ENCODE data around the gene TBX18.

TBX18 gene

GRCh38 chr6:84748376-84748775 is 16.0 kb downstream of the TBX18 start:
- no peak for DNase-seq (ENCODE audit: low read depth in 2 of 2)

- DNase-seq (ENCODE audit: low read depth in 2 of 2): no peak
These were observed 20.8 kb downstream of the TBX18 start for GRCh38 chr6:84743616-84744015.

- DNase-seq (ENCODE audit: low read depth in 2 of 2): no peak
These were observed 24.0 kb downstream of the TBX18 start for GRCh38 chr6:84740385-84740784.

GRCh38 chr6:84739866-84740208 is 24.6 kb downstream of the TBX18 start:
- DNase-seq (ENCODE audit: low read depth in 2 of 2): no peak

DNA sequence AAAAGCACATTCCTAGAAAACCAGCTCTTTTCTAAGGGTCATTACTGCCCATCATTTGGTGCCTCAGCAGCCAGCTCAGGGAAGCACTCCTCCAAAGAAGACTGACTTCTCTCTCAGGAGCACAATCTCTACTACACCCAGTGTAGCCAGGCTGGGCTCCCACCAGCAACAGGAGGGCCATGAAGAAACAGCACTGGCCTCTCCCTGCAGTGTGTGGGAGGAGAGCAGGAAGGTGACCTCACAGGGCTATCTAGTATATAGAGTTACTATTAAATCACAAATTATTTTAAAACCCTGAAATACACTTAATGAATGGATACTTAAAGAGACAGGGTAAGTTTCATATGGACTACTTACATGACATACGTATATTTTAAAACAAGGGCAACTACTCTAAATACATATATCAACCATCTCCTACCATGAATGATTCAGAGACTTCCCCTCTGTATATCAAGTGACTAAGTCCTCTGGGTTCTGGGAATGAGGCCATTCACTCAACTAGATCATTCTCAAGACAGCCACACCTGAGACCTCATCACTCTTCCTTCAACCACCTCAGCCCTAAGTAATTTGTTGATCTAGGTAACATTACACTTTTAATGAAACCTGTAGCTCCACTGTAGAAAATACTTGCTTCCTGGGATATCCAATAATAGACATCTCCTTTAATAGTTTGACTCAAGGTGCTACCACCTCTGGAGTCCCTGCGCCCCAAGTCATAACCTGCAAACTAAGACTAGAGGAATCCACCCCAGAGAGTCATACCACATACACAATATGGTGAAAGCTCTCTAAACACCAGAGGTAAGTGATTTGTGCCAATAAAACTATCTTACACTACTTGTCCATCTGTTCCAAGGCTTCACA is 25.2 kb downstream of the TBX18 start:
- no peak for DNase-seq (ENCODE audit: low read depth in 2 of 2)

DNA sequence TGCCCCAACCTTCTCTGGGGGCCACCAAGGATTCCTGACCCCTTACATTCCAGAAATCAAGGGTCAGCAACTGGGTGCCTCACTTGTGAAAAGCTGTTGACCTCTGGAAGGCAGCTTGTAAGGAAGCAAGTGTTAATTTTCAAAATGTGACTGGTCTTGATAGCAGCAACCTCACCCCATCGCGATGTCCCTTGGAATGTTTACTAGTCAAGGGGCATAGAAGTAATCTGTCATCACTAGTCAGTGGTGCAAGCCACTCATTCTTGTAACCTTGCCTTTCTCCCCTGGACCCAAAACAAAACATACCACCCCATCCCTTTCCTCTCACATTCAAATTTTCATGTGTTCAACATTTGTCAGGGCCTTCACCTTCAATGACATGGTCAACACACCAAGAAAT is 30.5 kb downstream of the TBX18 start:
- no peak for DNase-seq (ENCODE audit: low read depth in 2 of 2)

GRCh38 chr6:84731901-84732300 is 32.5 kb downstream of the TBX18 start:
- DNase-seq (ENCODE audit: low read depth in 2 of 2): no peak

GRCh38 chr6:84731401-84731800 is 33.0 kb downstream of the TBX18 start:
- DNase-seq (ENCODE audit: low read depth in 2 of 2): no peak

GRCh38 chr6:84728602-84729001 is 35.8 kb downstream of the TBX18 start:
- no peak for DNase-seq (ENCODE audit: low read depth in 2 of 2)

- DNase-seq (ENCODE audit: low read depth in 2 of 2): no peak
These were observed 45.2 kb downstream of the TBX18 start for GRCh38 chr6:84719152-84719551.

- no peak for DNase-seq (ENCODE audit: low read depth in 2 of 2)
These were observed 46.1 kb downstream of the TBX18 start for GRCh38 chr6:84718038-84718955.

- no peak for DNase-seq (ENCODE audit: low read depth in 2 of 2)
These were observed 55.3 kb downstream of the TBX18 start for GRCh38 chr6:84709121-84709520.

- no peak for DNase-seq (ENCODE audit: low read depth in 2 of 2)
These were observed 57.2 kb downstream of the TBX18 start for GRCh38 chr6:84707171-84707570.

- DNase-seq (ENCODE audit: low read depth in 2 of 2): no peak
These were observed 68.2 kb downstream of the TBX18 start for GRCh38 chr6:84696166-84696565.

DNA sequence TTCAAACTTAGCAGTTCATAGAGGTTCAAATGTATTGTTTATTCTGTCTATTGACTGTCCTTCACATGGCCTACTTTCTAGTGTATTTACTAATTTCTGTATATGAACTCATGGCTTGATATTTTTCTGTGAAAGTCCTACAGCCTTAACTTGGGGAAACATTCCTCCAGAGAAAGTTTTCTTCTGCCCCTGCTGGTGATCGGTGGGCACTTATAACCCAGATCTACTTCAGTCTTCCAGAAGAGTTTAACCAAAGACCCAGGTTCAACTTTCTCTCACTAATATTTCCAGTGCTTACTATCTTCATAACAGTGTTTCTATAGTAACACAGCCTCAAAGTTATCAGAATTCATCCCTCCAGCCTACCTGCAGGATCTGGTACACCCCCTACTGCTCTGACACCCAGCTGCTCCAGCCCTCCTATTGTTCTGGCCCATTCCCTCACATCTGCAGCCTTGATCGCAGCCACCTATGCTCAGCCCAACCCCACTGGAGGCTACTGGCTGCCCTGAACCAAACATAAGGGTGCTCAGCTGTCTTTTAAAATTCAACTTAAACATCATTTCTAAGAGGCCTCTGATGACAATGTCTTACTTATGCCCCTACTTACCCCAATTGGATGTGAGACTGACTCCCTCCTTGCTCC is 72.3 kb downstream of the TBX18 start:
- no peak for DNase-seq (ENCODE audit: low read depth in 2 of 2)

GRCh38 chr6:84688141-84688873 is 76.1 kb downstream of the TBX18 start:
- no peak for DNase-seq (ENCODE audit: low read depth in 2 of 2)

GRCh38 chr6:84687431-84687830 is 77.0 kb downstream of the TBX18 start:
- DNase-seq (ENCODE audit: low read depth in 2 of 2): no peak

GRCh38 chr6:84685983-84686584 is 78.3 kb downstream of the TBX18 start:
- DNase-seq (ENCODE audit: low read depth in 2 of 2): no peak

- no peak for DNase-seq (ENCODE audit: low read depth in 2 of 2)
These were observed 82.6 kb downstream of the TBX18 start for GRCh38 chr6:84681693-84682326.

DNA sequence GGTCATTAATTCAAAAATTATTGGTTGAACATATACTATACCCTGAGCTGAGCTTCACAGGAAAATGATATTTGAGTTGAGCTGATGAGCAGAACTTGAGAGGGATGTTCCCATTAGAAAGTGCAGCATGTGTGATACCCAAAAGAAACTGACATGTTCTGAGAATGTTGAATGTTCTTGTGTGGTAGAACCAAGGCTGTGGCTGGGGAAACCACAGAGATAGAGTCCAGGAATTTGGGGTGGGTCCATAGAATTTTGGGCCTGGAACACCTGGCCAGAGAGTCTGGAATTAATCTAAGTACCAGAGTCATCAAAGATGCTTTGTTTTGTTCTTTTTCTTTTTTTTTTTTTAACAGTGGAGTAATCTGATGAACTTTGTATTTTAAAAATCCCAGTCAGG is 88.7 kb downstream of the TBX18 start:
- no peak for DNase-seq (ENCODE audit: low read depth in 2 of 2)

GRCh38 chr6:84674395-84674794 is 90.0 kb downstream of the TBX18 start:
- DNase-seq (ENCODE audit: low read depth in 2 of 2): no peak

Measured in stimulated activated CD4-positive, alpha-beta T cell treated with anti-CD3 and anti-CD28 coated beads, Interleukin-12 subunit alpha, Interleukin-12 subunit beta, amount 100 ng/mL, for 24 hours (primary cell).